HG03025 (cell line): ENCODE results near the gene DCLK2.

Experiments used
- ATAC-seq: cut with Tn5 transposase; IDR thresholded peaks from one replicate; pipeline ENCODE4 v1.9.1; 2021; ENCODE audit warnings: mild to moderate bottlenecking, moderate library complexity; ENCODE audit not compliant: unreplicated experiment, low FRiP score

DCLK2 gene

GRCh38 chr4:150115851-150116250 is 37.6 kb downstream of the DCLK2 start:
- no peak for ATAC-seq

- no peak for ATAC-seq
Measured at GRCh38 chr4:150116506-150116905, 38.3 kb downstream of the DCLK2 start.

GRCh38 chr4:150117094-150117493 is 38.8 kb downstream of the DCLK2 start:
- no peak for ATAC-seq

GRCh38 chr4:150117629-150118028 is 39.4 kb downstream of the DCLK2 start:
- ATAC-seq = no peak

- ATAC-seq = no peak
Measured at GRCh38 chr4:150119492-150119891, 41.2 kb downstream of the DCLK2 start.

GRCh38 chr4:150123087-150123486 is 44.8 kb downstream of the DCLK2 start:
- no peak for ATAC-seq

- no peak for ATAC-seq
Measured at GRCh38 chr4:150123796-150124677, 45.8 kb downstream of the DCLK2 start.

- ATAC-seq = peak; percentile 55
Measured at GRCh38 chr4:150126201-150126863, 48.1 kb downstream of the DCLK2 start.

- ATAC-seq = no peak
Measured at GRCh38 chr4:150126864-150127203, 48.6 kb downstream of the DCLK2 start.

- no peak for ATAC-seq
Measured at GRCh38 chr4:150127757-150128156, 49.5 kb downstream of the DCLK2 start.

GRCh38 chr4:150130933-150131332 is 52.7 kb downstream of the DCLK2 start:
- no peak for ATAC-seq

GRCh38 chr4:150131581-150132228 is 53.5 kb downstream of the DCLK2 start:
- no peak for ATAC-seq

- no peak for ATAC-seq
Measured at GRCh38 chr4:150133605-150134004, 55.4 kb downstream of the DCLK2 start.

GRCh38 chr4:150135134-150135772 is 57.0 kb downstream of the DCLK2 start:
- no peak for ATAC-seq

GRCh38 chr4:150136036-150136435 is 57.8 kb downstream of the DCLK2 start:
- ATAC-seq = no peak

GRCh38 chr4:150136481-150136880 is 58.2 kb downstream of the DCLK2 start:
- no peak for ATAC-seq

GRCh38 chr4:150139297-150139865 is 61.1 kb downstream of the DCLK2 start:
- ATAC-seq = no peak

- no peak for ATAC-seq
Measured at GRCh38 chr4:150140774-150141400, 62.6 kb downstream of the DCLK2 start.

GRCh38 chr4:150141756-150142155 is 63.5 kb downstream of the DCLK2 start:
- no peak for ATAC-seq

GRCh38 chr4:150142831-150143230 is 64.6 kb downstream of the DCLK2 start:
- ATAC-seq = no peak
